DOHH2 (cell line): ENCODE measurements around the gene ELFN1.

ENCODE experiments used
- H3F3A ChIP-seq: fragments of 200-600 bp; sonication (generic), shearing (Covaris generic); 2 replicates; pipeline ENCODE4 v1.6.0; 2016; ENCODE audit warnings: antibody characterized with exemption, mild to moderate bottlenecking; ENCODE audit not compliant: control insufficient read depth, insufficient read depth
- H3K27ac ChIP-seq: fragments of 200-600 bp; sonication (generic); 2 replicates; pipeline ENCODE4 v1.5.1; 2014; ENCODE audit warnings: low read depth, mild to moderate bottlenecking, low read length, moderate library complexity
- H3K27me3 ChIP-seq: fragments of 200-600 bp; sonication (generic); 2 replicates; pipeline ENCODE4 v1.6.1; 2014; ENCODE audit warnings: mild to moderate bottlenecking, low read length, mixed read lengths; ENCODE audit not compliant: control insufficient read depth
- H3K36me3 ChIP-seq: fragments of 200-600 bp; sonication (generic); 2 replicates; pipeline ENCODE4 v1.6.1; 2014; ENCODE audit warnings: mild to moderate bottlenecking, low read length, moderate library complexity, mixed read lengths; ENCODE audit not compliant: control insufficient read depth
- H3K4me1 ChIP-seq: fragments of 200-600 bp; sonication (generic); 2 replicates; pipeline ENCODE4 v1.6.1; 2014; ENCODE audit warnings: mild to moderate bottlenecking, low read length, mixed read lengths; ENCODE audit not compliant: control insufficient read depth
- H3K4me2 ChIP-seq: fragments of 200-600 bp; sonication (generic); 2 replicates; pipeline ENCODE4 v1.6.0; 2014; ENCODE audit warnings: mild to moderate bottlenecking, low read length, moderate library complexity
- H3K4me3 ChIP-seq: fragments of 200-600 bp; sonication (generic); 2 replicates; pipeline ENCODE4 v1.5.1; 2014; ENCODE audit warnings: mild to moderate bottlenecking, low read length, mixed read lengths
- H3K79me2 ChIP-seq: fragments of 200-600 bp; sonication (generic); 2 replicates; pipeline ENCODE4 v1.6.1; 2014; ENCODE audit warnings: mild to moderate bottlenecking, low read length, mixed read lengths; ENCODE audit not compliant: control insufficient read depth
- H3K9me2 ChIP-seq: fragments of 200-600 bp; sonication (generic); replicated peaks from 2 replicates; pipeline ENCODE4 v1.6.1; 2014; ENCODE audit warnings: mild to moderate bottlenecking, low read length, mixed read lengths; ENCODE audit not compliant: control insufficient read depth
- H3K9me3 ChIP-seq: fragments of 200-600 bp; sonication (generic); 2 replicates; pipeline ENCODE4 v1.6.1; 2014; ENCODE audit warnings: antibody characterized with exemption, low read length, mixed read lengths; ENCODE audit not compliant: control insufficient read depth, insufficient read depth
- H4K20me1 ChIP-seq: fragments of 200-600 bp; sonication (generic); 2 replicates; pipeline ENCODE4 v1.6.0; 2014; ENCODE audit warnings: low read depth, mild to moderate bottlenecking, antibody characterized with exemption, low read length, moderate library complexity; ENCODE audit not compliant: control insufficient read depth, insufficient read depth
- CTCF ChIP-seq: fragments of 200-600 bp; sonication (generic); IDR thresholded peaks from one replicate; pipeline ENCODE4 v1.5.1; 2014; ENCODE audit warnings: antibody characterized with exemption, mild to moderate bottlenecking, low read depth, low read length; ENCODE audit not compliant: poor library complexity, severe bottlenecking
- EZH2phosphoT487 ChIP-seq: fragments of 200-600 bp; sonication (generic); IDR thresholded peaks from 2 replicates; pipeline ENCODE4 v1.6.1; 2017; ENCODE audit warnings: borderline replicate concordance, mild to moderate bottlenecking, antibody characterized with exemption, low read length, moderate library complexity, mixed read lengths

Gene ELFN1

GRCh38 chr7:1715331-1715625 is 45.2 kb downstream of the ELFN1 start:
- Histone ChIP-seq H3K9me2 (no peaks in the 10 kb centered on the region), H3F3A (no peaks in the 10 kb centered on the region), H4K20me1 (no peaks in the 10 kb centered on the region), H3K4me3 (no peak overlapping the region), H3K9me3 (peaks cover 3% of the 10 kb centered on the region; the same call in 1 of the 2 replicates), H3K36me3 (no peaks in the 10 kb centered on the region), H3K4me2 (no peak overlapping the region), H3K27me3 (no peaks in the 10 kb centered on the region), H3K27ac (no peak overlapping the region), H3K79me2 (no peaks in the 10 kb centered on the region), H3K4me1 (no peaks in the 10 kb centered on the region)
- TF ChIP-seq EZH2phosphoT487 (no peak), CTCF (no peak)

GRCh38 chr7:1715671-1716074 is 45.6 kb downstream of the ELFN1 start:
- Histone ChIP-seq H3K9me3 (no peaks in the 10 kb centered on the region), H3K4me3 (no peak overlapping the region), H3F3A (no peaks in the 10 kb centered on the region), H3K27me3 (no peaks in the 10 kb centered on the region), H3K36me3 (no peaks in the 10 kb centered on the region), H3K9me2 (no peaks in the 10 kb centered on the region), H4K20me1 (no peaks in the 10 kb centered on the region), H3K27ac (no peak overlapping the region), H3K4me1 (no peaks in the 10 kb centered on the region), H3K4me2 (no peak overlapping the region), H3K79me2 (no peaks in the 10 kb centered on the region)
- TF ChIP-seq EZH2phosphoT487: no peak
- TF ChIP-seq CTCF: no peak

- H3K36me3 ChIP-seq: no peaks in the 10 kb centered on the region
- no peak overlapping the region for H3K27ac ChIP-seq
- no peaks in the 10 kb centered on the region for H3K79me2 ChIP-seq
- H3K4me2 ChIP-seq: no peak overlapping the region
- no peaks in the 10 kb centered on the region for H3K4me1 ChIP-seq
- no peaks in the 10 kb centered on the region for H3F3A ChIP-seq
- H3K9me3 ChIP-seq: no peaks in the 10 kb centered on the region
- H3K27me3 ChIP-seq: no peaks in the 10 kb centered on the region
- TF ChIP-seq EZH2phosphoT487 (no peak), CTCF (no peak)
- no peaks in the 10 kb centered on the region for H3K9me2 ChIP-seq
- H3K4me3 ChIP-seq: no peak overlapping the region
- no peaks in the 10 kb centered on the region for H4K20me1 ChIP-seq
Observed at GRCh38 chr7:1716263-1717094, 46.4 kb downstream of the ELFN1 start.
